GM19468 (cell line): ENCODE results near the gene SIGMAR1.

ENCODE experiments used
- ATAC-seq: cut with Tn5 transposase; IDR thresholded peaks from one replicate; pipeline ENCODE4 v1.9.1; 2021; ENCODE audit warnings: mild to moderate bottlenecking, moderate library complexity, moderate number of reproducible peaks; ENCODE audit not compliant: unreplicated experiment; ENCODE audit errors: extremely low read depth

Gene SIGMAR1

GRCh38 chr9:34633851-34634550 lies 3.6 kb downstream of the SIGMAR1 start:
- no peak for ATAC-seq

GRCh38 chr9:34633166-34633565 lies 4.4 kb downstream of the SIGMAR1 start:
- no peak for ATAC-seq

- no peak for ATAC-seq
These were observed 7.0 kb downstream of the SIGMAR1 start for GRCh38 chr9:34630402-34631154.

GRCh38 chr9:34629491-34629808 lies 8.1 kb downstream of the SIGMAR1 start:
- no peak for ATAC-seq

- ATAC-seq = no peak
These were observed 8.7 kb downstream of the SIGMAR1 start, which contains the start of gene ARID3C for GRCh38 chr9:34628656-34629490. ARID3C (minus strand) TSS chr9:34629066; CDS start chr9:34628014, 1,052 bp downstream.

- ATAC-seq = no peak
These were observed 9.6 kb downstream of the SIGMAR1 start for GRCh38 chr9:34627716-34628655.

- ATAC-seq = no peak
These were observed 12.5 kb downstream of the SIGMAR1 start for GRCh38 chr9:34625186-34625486.

GRCh38 chr9:34624475-34625185 lies 13.0 kb downstream of the SIGMAR1 start:
- ATAC-seq = no peak

- no peak for ATAC-seq
These were observed 14.0 kb downstream of the SIGMAR1 start for GRCh38 chr9:34623374-34624235.

GRCh38 chr9:34620061-34620994 lies 17.3 kb downstream of the SIGMAR1 start, which contains the start of gene DCTN3:
DCTN3 (minus strand) TSS chr9:34620495; CDS start chr9:34620464, 31 bp downstream.
- peak; percentile 95 for ATAC-seq

GRCh38 chr9:34615132-34615531 lies 22.5 kb downstream of the SIGMAR1 start:
- ATAC-seq = no peak

GRCh38 chr9:34612788-34613390 lies 24.7 kb downstream of the SIGMAR1 start:
- no peak for ATAC-seq

GRCh38 chr9:34611811-34612787 lies 25.5 kb downstream of the SIGMAR1 start, which contains the start of gene RPP25L:
RPP25L (minus strand) TSS chr9:34612097; CDS start chr9:34611296, 801 bp downstream.
- peak; percentile 86 for ATAC-seq

GRCh38 chr9:34611251-34611810 lies 26.3 kb downstream of the SIGMAR1 start:
- no peak for ATAC-seq
